ENCODE data around the gene LRRC4.

GRCh38 chr7:128075242-128076095 is 44.2 kb upstream of the LRRC4 start:
- TF ChIP-seq, protein P1, sequence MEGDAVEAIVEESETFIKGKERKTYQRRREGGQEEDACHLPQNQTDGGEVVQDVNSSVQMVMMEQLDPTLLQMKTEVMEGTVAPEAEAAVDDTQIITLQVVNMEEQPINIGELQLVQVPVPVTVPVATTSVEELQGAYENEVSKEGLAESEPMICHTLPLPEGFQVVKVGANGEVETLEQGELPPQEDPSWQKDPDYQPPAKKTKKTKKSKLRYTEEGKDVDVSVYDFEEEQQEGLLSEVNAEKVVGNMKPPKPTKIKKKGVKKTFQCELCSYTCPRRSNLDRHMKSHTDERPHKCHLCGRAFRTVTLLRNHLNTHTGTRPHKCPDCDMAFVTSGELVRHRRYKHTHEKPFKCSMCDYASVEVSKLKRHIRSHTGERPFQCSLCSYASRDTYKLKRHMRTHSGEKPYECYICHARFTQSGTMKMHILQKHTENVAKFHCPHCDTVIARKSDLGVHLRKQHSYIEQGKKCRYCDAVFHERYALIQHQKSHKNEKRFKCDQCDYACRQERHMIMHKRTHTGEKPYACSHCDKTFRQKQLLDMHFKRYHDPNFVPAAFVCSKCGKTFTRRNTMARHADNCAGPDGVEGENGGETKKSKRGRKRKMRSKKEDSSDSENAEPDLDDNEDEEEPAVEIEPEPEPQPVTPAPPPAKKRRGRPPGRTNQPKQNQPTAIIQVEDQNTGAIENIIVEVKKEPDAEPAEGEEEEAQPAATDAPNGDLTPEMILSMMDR (IDR thresholded peaks at IDR 0.05; ENCODE audit: extremely low read depth in 1 of 2, insufficient read depth in 1 of 2, low read depth in 1 of 2, low read length in 2 of 2) = no peak
- TF ChIP-seq, protein P2, sequence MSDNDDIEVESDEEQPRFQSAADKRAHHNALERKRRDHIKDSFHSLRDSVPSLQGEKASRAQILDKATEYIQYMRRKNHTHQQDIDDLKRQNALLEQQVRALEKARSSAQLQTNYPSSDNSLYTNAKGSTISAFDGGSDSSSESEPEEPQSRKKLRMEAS (IDR thresholded peaks at IDR 0.05; ENCODE audit: insufficient read depth, insufficient read length) = no peak
- TF ChIP-seq EZH2 (IDR thresholded peaks at IDR 0.05; ENCODE audit: borderline replicate concordance, low read depth, low read length, severe bottlenecking) = no peak
